SHP77 (cell line): ENCODE results near the gene IL17C.

Source experiments
- DNase-seq, 2 experiments: peaks; one replicate each; lab custom pipeline; 2025; lab: John Stamatoyannopoulos, UW

The IL17C gene

DNA sequence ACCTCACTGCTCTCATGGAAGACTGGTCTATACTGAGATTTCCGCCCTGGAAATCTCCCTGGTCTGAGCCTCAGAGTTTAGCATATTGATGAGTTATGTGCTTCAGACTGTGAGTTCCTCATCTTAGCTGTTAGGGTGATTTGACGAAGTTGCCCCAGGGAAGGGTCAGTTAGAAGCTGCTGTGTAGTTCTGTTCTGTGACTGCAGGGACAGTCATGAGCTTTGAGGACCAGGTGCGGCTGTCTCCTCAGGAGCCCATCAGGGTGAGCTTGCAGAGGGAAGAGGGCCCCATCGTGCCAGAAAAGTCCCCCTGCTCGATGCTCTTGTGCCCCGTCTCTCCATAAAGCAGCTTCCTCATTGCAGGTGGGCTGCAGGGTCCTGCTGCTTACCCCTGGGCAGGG lies 28.3 kb upstream of the IL17C start:
- no peak for DNase-seq

DNA sequence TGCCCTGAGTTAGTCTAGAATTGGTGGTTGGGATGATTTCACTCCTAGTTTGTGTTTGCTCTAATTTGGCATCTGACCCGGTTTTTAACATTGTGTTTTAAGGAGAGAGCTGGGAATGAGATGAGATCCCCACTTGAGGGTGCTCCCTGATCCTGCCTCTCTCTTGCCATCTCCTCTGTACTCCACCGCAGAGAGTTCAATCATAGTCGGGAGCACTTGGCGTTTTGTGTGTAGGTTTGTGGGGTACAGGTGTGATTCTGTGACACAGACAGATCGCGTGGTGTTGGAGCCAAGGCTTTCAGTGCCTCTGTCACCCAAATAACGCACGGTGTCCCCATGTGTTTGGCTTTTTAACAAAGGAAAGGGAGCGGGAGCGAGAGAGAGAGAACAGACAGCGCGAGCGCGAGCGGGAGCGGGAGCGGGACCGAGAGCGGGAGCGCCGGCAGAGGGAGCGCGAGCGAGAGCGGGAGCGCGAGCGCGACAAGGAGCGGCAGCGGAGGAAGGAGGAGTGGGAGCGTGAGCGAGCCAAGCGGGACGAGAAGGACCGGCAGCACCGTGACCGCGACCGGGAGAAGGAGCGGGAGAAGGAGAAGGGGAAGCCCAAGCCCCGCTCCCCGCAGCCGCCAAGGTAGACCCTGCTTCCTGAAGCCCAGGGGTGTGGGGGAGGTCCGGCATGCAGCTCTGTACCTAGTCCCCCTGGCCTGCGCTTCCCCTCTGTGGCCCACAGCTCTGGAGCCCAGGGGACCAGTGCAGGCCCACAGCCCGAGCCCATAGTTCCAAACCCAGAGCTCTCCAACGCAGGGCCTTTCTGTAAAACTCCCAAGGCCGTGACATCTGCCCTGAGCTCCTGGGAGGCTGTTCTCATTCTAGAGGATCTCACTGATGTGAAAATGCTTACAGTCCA lies 27.2 kb upstream of the IL17C start:
- no peak for DNase-seq

DNA sequence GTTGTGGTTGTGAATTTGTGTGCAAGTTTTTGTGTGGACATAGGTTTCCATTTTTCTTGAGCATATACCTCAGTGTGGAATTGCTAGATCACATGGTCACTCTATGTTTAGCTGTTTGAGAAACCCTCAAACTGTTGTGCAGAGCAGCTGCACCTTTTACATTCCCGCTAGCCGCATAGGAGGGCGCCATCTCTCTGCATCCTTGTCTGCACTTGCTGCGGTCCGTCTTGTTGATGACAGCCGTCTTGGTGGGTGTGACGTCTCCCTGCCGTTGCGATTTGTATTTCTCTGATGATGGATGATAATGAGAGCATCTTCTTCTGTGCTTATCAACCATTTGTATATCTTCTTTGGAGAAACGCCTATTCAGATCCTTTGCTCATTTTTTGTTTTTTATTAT lies 25.1 kb upstream of the IL17C start:
- no peak for DNase-seq

DNA sequence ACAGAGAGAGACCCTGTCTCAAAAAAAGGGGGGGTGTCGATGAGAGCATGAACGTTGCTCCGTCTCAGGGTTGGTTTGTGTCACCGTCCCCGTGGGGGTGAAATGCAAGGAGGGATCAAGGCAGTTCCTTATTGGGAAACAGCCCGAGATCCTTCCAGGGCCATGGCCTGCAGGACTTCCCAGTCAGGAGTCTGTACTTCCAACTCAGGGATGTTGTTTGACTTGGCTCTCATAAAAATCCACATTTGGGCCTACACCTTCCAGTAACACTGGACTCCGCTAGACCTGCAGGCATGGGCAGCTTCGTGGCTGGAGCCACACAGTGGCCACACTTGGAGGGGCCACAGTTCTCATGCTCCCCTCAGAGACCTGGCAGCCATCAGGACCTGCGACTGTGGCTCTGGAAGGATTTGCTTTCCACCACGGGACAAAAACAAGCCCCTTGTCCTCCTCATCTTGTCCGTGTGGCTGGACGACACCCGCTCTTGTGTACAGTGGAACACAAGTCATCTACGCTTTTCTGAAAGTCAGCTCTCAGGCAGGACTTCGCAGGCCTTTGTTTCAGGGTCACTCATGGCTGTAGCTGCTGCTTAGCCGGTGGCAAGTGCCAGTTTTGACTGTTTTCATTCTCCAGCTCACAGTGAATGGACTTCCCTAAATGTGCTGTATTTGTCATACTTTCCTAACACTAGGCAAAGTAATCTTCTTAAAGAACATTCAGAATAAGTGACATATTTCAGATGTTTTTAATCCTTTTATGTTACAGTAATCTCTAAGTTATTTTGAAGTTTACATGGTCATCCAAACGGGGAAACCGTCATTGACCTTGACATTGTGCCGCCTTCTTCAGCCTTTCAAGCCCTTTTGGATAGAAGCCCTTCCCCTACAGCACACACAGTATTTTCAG lies 24.2 kb upstream of the IL17C start:
- no peak for DNase-seq

DNA sequence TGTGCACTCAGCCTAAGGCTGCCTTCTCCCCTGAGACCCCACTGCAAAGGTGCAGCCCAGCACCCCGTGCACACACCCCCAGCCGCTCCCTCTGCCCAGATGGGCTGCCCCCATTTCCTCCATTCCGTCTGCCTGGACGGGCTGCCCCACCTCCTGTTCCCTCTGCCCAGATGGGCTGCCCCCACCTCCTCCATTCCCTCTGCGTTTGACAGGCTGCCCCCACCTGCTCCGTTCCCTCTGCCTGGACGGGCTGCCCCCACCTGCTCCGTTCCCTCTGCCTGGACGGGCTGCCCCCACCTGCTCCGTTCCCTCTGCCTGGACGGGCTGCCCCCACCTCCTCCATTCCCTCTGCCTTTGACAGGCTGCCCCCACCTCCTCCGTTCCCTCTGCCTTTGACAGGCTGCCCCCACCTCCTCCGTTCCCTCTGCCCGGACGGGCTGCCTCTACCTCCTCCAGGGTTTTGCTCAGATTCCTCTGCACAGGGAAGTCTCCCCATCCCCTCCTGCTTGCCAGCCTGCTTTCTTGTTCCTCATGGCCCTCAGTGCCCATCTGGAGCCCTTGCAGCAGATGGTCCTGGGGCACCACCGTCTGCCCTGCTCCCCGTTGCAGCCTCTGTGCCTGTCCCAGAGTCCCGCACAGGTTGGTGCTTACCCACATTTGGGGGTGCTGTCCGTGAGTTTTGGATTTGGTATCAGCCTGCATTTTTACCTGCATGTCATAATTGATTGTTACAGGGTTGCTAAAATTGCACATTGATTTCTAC lies 23.4 kb upstream of the IL17C start:
- DNase-seq: no peak

DNA sequence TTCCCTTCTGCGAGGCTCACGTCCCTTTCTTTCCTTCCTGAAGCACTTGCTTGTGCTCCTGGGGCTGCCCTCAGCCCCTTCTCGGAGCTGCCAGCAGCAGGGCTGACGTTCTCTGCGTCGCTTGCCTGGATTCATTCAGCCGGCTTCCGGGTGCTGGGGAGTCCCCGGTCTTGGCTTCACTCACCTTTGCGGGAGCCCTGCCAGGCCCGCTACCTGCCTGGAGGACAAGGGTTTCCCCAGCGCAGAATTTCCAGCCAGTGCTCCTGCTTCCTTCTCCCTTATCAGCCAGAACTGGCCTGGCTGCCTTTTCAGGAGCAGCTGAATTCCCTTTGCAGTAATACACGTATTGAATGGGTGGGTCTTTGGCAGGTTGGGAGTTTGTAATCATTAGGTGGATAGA lies 22.1 kb upstream of the IL17C start:
- no peak for DNase-seq

- DNase-seq: no peak
Observed at GRCh38 chr16:88616736-88617135, 21.6 kb upstream of the IL17C start.

DNA sequence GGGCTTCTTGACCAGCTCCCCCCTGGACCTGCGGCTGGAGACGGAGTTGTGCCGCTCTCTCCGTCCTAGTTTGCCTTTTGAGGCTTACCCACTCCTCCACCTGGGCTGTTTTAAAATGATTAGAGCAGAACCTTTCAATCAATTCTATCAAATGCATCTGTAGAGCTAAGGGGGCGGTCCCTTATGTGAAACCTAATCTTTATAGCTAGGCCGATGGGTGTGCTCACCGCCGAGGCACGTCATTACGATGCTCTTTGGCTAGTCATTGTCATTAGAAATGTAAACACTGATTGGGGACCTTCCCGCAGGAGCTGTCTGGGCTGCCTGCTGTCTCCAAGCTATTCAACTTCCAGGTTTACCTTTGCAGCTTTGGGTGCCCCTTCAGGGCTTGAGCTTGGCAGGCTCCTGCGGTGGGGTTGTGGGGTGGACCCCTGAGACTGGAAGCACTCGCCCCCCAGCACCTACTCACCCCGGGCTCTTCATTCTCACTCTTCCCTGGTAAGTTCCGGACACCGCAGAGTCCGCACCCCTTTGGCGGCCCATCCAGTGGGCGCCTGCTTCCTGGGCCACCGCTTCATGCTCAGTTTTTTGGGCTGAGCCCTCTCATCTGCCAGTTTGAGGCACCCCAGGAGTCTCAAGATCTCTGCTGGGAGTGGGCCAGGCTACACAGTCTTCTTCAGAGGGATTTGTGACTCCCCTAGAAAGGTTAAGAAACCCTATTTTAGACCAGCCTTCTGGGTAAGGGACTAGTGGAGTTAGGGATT lies 20.9 kb upstream of the IL17C start:
- peak; percentile 50 to 71 for DNase-seq

- no peak for DNase-seq
Observed at GRCh38 chr16:88618182-88618955, 20.0 kb upstream of the IL17C start.

- DNase-seq: no peak
Observed at GRCh38 chr16:88618956-88619667, 19.3 kb upstream of the IL17C start.

DNA sequence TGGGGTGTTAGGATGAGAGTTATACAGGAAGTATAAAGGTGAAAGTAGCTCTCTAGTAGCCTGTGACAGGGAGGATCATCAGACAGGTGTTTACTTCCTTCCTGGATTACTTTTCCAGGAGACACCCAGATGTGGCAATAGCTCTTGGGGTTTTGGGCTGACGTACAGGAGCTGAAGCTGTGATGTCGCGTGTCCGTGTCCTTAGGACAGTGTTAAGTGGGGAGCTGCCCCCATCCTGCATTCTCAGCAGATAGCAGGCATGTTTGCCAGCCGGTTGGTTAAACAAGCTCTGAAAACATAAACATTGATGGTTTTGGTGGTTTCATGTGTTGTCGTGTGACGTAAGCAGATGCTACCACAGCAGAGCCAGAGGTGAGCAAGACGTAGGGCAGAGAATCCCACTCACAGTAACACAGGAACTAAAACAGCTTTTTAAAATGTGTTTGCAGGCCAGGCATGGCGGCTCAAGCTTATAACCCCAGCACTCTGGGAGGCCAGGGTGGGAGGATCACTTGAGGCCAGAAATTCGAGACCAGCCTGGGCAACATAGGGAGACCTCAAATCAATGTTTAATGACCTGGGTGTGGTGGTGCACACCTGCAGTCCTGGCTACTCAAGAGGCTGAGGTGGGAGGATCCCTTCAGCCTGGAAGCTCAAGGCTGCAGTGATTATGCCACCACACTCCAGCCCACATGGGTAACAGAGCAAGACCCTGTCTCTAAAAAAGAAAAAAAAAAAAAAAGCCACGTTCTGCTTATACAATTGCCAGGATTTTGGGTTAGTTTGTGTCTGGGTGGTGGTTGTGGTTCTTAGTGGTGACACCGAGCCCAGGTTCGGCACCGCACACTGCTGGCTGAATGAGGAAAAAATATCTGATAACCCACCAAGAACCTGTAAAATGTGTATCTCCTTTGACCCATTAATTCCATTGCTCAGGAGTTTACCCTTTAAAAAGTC lies 18.2 kb upstream of the IL17C start:
- no peak for DNase-seq

DNA sequence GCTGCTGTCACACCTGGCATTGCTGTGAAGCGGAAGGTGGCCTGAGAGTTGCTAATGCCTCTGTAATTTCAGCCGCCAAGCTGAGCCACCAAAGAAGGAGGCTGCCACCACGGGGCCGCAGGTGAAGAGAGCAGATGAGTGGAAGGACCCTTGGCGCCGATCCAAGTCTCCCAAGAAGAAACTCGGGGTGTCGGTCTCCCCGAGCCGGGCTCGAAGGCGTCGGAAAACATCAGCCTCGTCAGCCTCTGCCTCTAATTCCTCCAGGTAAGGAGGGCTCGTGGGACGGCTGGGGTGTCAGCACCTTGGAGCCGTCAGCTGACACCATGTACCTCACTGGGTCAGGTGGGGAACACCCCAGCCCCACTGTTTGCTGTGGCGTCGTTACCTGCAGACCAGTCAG lies 16.2 kb upstream of the IL17C start:
- no peak for DNase-seq

- no peak for DNase-seq
Observed at GRCh38 chr16:88622866-88623265, 15.5 kb upstream of the IL17C start.

GRCh38 chr16:88623858-88624257 lies 14.5 kb upstream of the IL17C start:
- no peak for DNase-seq

- DNase-seq: no peak
Observed at GRCh38 chr16:88624481-88624880, 13.9 kb upstream of the IL17C start.

DNA sequence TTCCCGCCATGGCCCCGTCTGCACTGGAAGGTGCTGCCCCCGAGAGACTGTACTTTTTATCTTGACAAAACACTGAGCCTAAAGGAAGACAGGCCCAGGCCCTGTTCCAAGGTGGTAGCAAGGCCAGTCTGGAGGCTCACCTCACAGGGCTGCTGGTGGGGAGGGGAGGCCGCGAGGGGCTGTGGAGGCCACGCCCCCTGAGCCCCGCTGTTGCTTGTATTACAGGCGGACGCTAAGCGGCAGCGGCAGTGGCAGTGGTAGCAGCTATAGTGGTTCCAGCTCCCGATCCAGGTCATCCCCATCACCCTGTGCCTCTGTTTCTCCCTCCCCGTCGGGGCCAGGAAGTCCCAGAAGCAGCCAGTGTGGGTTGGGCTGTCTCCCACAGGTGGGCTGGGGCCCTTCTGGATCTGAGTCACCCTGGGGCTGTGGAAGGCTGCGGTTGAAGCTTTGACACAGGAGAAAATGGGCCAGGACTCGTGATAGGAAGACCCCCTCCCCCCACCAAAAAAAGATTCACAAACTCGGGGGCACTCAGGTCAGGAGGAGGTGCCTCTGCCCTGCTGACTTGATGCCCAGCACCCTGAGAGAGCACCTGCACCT lies 13.3 kb upstream of the IL17C start:
- no peak for DNase-seq

DNA sequence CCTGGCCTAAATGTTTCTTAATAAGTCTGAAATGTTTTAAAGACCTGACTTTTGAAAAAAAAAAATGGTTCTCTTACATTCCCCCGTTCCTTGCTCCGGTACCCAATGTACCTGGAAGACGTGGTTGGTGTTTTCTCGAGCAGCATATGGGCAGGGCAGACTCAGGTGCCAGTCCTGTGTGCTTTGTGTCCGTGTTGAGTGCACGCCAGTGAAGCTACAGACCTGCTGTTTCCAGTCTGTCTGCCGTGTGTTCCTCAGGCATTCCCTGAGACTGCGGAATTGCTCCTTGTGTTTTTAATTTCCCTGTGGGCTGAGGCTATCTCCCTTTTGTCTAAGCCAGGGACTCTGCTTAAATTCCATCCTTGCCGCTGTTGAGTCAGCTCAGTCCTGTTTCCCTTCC lies 11.7 kb upstream of the IL17C start:
- DNase-seq: no peak
